DMS 273 (cell line): ENCODE data around the gene PGM2L1.
"Not testable (repeated sequence)": the region's sequence is repeated elsewhere in the genome, so short reads cannot be mapped to it uniquely, and the experiment has no call there.

ENCODE experiments used
- DNase-seq: peaks from one replicate; lab custom pipeline; 2025; ENCODE audit not compliant: unreplicated experiment; lab: John Stamatoyannopoulos, UW

Gene PGM2L1

GRCh38 chr11:74341921-74342320 is 56.3 kb downstream of the PGM2L1 start:
- DNase-seq = no peak

GRCh38 chr11:74339619-74340018 is 58.6 kb downstream of the PGM2L1 start:
- no peak for DNase-seq

GRCh38 chr11:74338963-74339362 is 59.3 kb downstream of the PGM2L1 start:
- DNase-seq = no peak

GRCh38 chr11:74333193-74333592 is 65.0 kb downstream of the PGM2L1 start:
- DNase-seq = no peak

- DNase-seq = no peak
These were observed 65.9 kb downstream of the PGM2L1 start for GRCh38 chr11:74332291-74332690.

GRCh38 chr11:74331000-74331399 is 67.2 kb downstream of the PGM2L1 start:
- not testable (repeated sequence) for DNase-seq

- DNase-seq = no peak
These were observed 68.0 kb downstream of the PGM2L1 start for GRCh38 chr11:74330075-74330858.

- DNase-seq = no peak
These were observed 71.2 kb downstream of the PGM2L1 start for GRCh38 chr11:74327076-74327475.

GRCh38 chr11:74326665-74327064 is 71.6 kb downstream of the PGM2L1 start:
- no peak for DNase-seq

- DNase-seq = peak; percentile 96
These were observed 72.3 kb downstream of the PGM2L1 start for GRCh38 chr11:74325649-74326645.

GRCh38 chr11:74322667-74323066 is 75.6 kb downstream of the PGM2L1 start:
- no peak for DNase-seq

GRCh38 chr11:74321487-74322188 is 76.6 kb downstream of the PGM2L1 start:
- peak; percentile 43 for DNase-seq

- DNase-seq = no peak
These were observed 77.7 kb downstream of the PGM2L1 start for GRCh38 chr11:74320538-74320937.

- no peak for DNase-seq
These were observed 79.0 kb downstream of the PGM2L1 start for GRCh38 chr11:74319139-74319816.

GRCh38 chr11:74318241-74318932 is 79.8 kb downstream of the PGM2L1 start:
- DNase-seq = no peak

GRCh38 chr11:74316772-74317505 is 81.3 kb downstream of the PGM2L1 start:
- peak; percentile 3 for DNase-seq

- DNase-seq = no peak
These were observed 85.9 kb downstream of the PGM2L1 start for GRCh38 chr11:74312326-74312725.

GRCh38 chr11:74311352-74311926 is 86.8 kb downstream of the PGM2L1 start, which contains the start of gene P4HA3:
Gene P4HA3, minus strand, starts transcription at chr11:74311640. Its CDS starts 29 bp downstream, at chr11:74311611.
- peak; percentile 70 for DNase-seq

GRCh38 chr11:74310857-74311256 is 87.4 kb downstream of the PGM2L1 start:
- DNase-seq = no peak
